ENCODE measurements around the gene GSN.

DNA sequence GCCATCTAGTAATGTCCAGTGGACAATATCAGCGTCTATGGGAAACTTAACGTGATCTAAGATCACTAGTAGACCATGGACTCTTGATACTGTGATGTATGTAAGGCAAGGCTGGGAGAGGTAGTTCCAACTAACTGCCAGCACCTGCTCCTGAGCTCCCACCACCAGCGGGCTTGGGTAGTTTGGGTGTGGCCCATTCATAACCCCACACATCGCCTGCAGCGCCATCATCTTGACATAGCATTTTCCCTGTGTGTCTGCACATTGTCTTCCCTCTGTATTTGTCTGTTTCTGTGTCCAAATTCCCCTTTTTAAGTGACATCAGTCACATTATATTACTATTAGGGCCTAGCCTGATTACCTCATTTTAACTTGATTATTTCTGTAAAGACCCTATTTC is 28.1 kb upstream of the GSN start:
- TF ChIP-seq, protein P1, sequence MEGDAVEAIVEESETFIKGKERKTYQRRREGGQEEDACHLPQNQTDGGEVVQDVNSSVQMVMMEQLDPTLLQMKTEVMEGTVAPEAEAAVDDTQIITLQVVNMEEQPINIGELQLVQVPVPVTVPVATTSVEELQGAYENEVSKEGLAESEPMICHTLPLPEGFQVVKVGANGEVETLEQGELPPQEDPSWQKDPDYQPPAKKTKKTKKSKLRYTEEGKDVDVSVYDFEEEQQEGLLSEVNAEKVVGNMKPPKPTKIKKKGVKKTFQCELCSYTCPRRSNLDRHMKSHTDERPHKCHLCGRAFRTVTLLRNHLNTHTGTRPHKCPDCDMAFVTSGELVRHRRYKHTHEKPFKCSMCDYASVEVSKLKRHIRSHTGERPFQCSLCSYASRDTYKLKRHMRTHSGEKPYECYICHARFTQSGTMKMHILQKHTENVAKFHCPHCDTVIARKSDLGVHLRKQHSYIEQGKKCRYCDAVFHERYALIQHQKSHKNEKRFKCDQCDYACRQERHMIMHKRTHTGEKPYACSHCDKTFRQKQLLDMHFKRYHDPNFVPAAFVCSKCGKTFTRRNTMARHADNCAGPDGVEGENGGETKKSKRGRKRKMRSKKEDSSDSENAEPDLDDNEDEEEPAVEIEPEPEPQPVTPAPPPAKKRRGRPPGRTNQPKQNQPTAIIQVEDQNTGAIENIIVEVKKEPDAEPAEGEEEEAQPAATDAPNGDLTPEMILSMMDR (IDR thresholded peaks at IDR 0.05 in 4 of 5, conservative IDR thresholded peaks at IDR 0.05 in 1 of 5): no peak
- no peak for TF ChIP-seq POLR2A (IDR thresholded peaks at IDR 0.05)
